ENCODE results near the gene VPS11.

The VPS11 gene

GRCh38 chr11:119121008-119121810, 53.6 kb downstream of the VPS11 start, which contains the start of gene HINFP:
HINFP (plus strand) TSS chr11:119121580; CDS start chr11:119126945, 5,365 bp downstream.
- H3K4me3 ChIP-seq (replicated peaks in 1 of 2; ENCODE audit: low read depth in 2 of 2, low read length in 2 of 2) = peak within 1 kb of the TSS; percentile 99
- TF ChIP-seq, protein P1, sequence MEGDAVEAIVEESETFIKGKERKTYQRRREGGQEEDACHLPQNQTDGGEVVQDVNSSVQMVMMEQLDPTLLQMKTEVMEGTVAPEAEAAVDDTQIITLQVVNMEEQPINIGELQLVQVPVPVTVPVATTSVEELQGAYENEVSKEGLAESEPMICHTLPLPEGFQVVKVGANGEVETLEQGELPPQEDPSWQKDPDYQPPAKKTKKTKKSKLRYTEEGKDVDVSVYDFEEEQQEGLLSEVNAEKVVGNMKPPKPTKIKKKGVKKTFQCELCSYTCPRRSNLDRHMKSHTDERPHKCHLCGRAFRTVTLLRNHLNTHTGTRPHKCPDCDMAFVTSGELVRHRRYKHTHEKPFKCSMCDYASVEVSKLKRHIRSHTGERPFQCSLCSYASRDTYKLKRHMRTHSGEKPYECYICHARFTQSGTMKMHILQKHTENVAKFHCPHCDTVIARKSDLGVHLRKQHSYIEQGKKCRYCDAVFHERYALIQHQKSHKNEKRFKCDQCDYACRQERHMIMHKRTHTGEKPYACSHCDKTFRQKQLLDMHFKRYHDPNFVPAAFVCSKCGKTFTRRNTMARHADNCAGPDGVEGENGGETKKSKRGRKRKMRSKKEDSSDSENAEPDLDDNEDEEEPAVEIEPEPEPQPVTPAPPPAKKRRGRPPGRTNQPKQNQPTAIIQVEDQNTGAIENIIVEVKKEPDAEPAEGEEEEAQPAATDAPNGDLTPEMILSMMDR (IDR thresholded peaks at IDR 0.05; ENCODE audit: low read depth, low read length) = no peak
- peak; percentile 99 for DNase-seq (ENCODE audit: low read depth in 2 of 2)

DNA sequence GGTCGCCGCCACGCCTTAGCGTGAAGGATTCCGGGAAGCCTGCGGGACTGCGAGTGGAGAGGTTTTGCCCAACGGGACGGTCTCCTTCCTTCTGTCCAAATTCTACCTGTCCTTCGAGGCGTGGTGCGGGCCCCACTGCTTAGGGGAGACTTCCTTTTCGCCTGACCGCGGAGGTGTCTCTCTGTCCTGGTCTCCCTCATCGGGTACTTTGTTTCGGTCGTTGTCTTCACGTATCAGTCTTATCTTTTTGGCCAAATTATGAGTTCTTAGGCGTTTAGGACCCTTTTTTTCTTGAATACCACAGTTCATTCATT, 54.1 kb downstream of the VPS11 start:
- TF ChIP-seq, protein P1 (IDR thresholded peaks at IDR 0.05; ENCODE audit: low read depth, low read length) = no peak
- peak overlapping the region; percentile 99 for H3K4me3 ChIP-seq (replicated peaks in 1 of 2; ENCODE audit: low read depth in 2 of 2, low read length in 2 of 2)
- no peak for DNase-seq (ENCODE audit: low read depth in 2 of 2)

- DNase-seq (ENCODE audit: low read depth in 2 of 2) = no peak
- H3K4me3 ChIP-seq (replicated peaks in 1 of 2; ENCODE audit: low read depth in 2 of 2, low read length in 2 of 2) = no peak overlapping the region
- TF ChIP-seq, protein P1 (IDR thresholded peaks at IDR 0.05; ENCODE audit: low read depth, low read length) = no peak
Measured at GRCh38 chr11:119125821-119126220, 58.2 kb downstream of the VPS11 start.

GRCh38 chr11:119126675-119127268, 59.2 kb downstream of the VPS11 start:
- DNase-seq (ENCODE audit: low read depth in 2 of 2) = no peak
- TF ChIP-seq, protein P1 (IDR thresholded peaks at IDR 0.05; ENCODE audit: low read depth, low read length) = no peak

GRCh38 chr11:119130662-119131061, 63.0 kb downstream of the VPS11 start:
- peak in 1 of 2 donors; percentile 69 for DNase-seq (ENCODE audit: low read depth in 2 of 2)
- TF ChIP-seq, protein P1 (IDR thresholded peaks at IDR 0.05; ENCODE audit: low read depth, low read length) = no peak
- H3K4me3 ChIP-seq (replicated peaks in 1 of 2; ENCODE audit: low read depth in 2 of 2, low read length in 2 of 2) = no peak overlapping the region

More at GRCh38 chr11:119126675-119127268, 59.2 kb downstream of the VPS11 start:
- H3K4me3 ChIP-seq (replicated peaks in 1 of 2; ENCODE audit: low read depth in 2 of 2, low read length in 2 of 2) = no peak overlapping the region

All from cardiac fibroblast (primary cell).